ENCODE results near the gene DCST1. TPM values are rescaled to one million over a fixed set of nuclear protein-coding genes. Genes with fewer than 3 reads are reported as not detected.

Gene DCST1
- total RNA-seq, 1 experiment from 2014 or later: 0.15 TPM

- no peaks in the 10 kb centered on the region for H3K9me3 Mint-ChIP-seq
- no peaks in the 10 kb centered on the region; the same call in 1 of the 2 replicates for H3K27me3 Mint-ChIP-seq (ENCODE audit: low read depth)
- no peak for ATAC-seq
- CTCF ChIA-PET: interaction anchor here (2.6 kb wide), 1 partner anchor 10 kb away, joined by 12 read pairs; no protein-coding TSS in a partner anchor
- H3K4me3 Mint-ChIP-seq: no peak overlapping the region
- 0 out of 2 replicates have a peak overlapping the region, but pooled peaks have one; percentile 80 for H3K27ac Mint-ChIP-seq
- no peak for TF ChIP-seq ZNF138 (CRISPR knock-in tag; conservative IDR thresholded peaks at IDR 0.05)
- no peak for TF ChIP-seq HMGXB4 (CRISPR knock-in tag; IDR thresholded peaks at IDR 0.05)
- no peak for TF ChIP-seq ZNF219 (CRISPR knock-in tag; IDR thresholded peaks at IDR 0.05; ENCODE audit: borderline replicate concordance)
- no peak for TF ChIP-seq NFYB (CRISPR knock-in tag; conservative IDR thresholded peaks at IDR 0.05; ENCODE audit: low read depth)
- TF ChIP-seq ZNF512 (CRISPR knock-in tag; IDR thresholded peaks at IDR 0.05; ENCODE audit: borderline replicate concordance): no peak
- TF ChIP-seq ARID4B (CRISPR knock-in tag; IDR thresholded peaks at IDR 0.05; ENCODE audit: borderline replicate concordance): no peak
- TF ChIP-seq ZNF671 (CRISPR knock-in tag; IDR thresholded peaks at IDR 0.05): no peak
- TF ChIP-seq IRF1 (CRISPR knock-in tag; IDR thresholded peaks at IDR 0.05): no peak
- TF ChIP-seq ATF3 (CRISPR knock-in tag; conservative IDR thresholded peaks at IDR 0.05): no peak
- TF ChIP-seq GABPB1 (CRISPR knock-in tag; IDR thresholded peaks at IDR 0.05): no peak
- TF ChIP-seq PRDM15 (CRISPR knock-in tag; IDR thresholded peaks at IDR 0.05): no peak
- no peak for TF ChIP-seq NR2C2 (CRISPR knock-in tag; IDR thresholded peaks at IDR 0.05)
- no peak for TF ChIP-seq ZNF423 (CRISPR knock-in tag; IDR thresholded peaks at IDR 0.05)
- no peak for TF ChIP-seq ZNF263 (CRISPR knock-in tag; IDR thresholded peaks at IDR 0.05; ENCODE audit: low read depth)
- no peak for TF ChIP-seq SMAD3 (CRISPR knock-in tag; IDR thresholded peaks at IDR 0.05; ENCODE audit: borderline replicate concordance)
- TF ChIP-seq AFF4 (CRISPR knock-in tag; IDR thresholded peaks at IDR 0.05; ENCODE audit: borderline replicate concordance): no peak
- no peak for TF ChIP-seq PRRX2 (CRISPR knock-in tag; IDR thresholded peaks at IDR 0.05)
- TF ChIP-seq USF1 (CRISPR knock-in tag; IDR thresholded peaks at IDR 0.05): no peak
- POLR2A ChIA-PET: interaction anchor here (1.2 kb wide), 1 partner anchor 33 kb away, joined by 3 read pairs; the partner anchor contains the start of gene PBXIP1
- H3K4me1 Mint-ChIP-seq: peaks cover 12% of the 10 kb centered on the region
- DNase-seq (ENCODE audit: low spot score): no peak
- H3K36me3 Mint-ChIP-seq: peaks cover 26% of the 10 kb centered on the region
Observed at GRCh38 chr1:154989195-154989860, 44.3 kb upstream of the DCST1 start.
